Esophagus squamous epithelium (tissue), 4 donors: ENCODE measurements around the gene USP46.

Experiments used
- CTCF ChIP-seq, 6 experiments: fragments of 450-650 bp in 4 of 6; fragments of 200-600 bp in 2 of 6; sonication (generic) in 2 of 6; IDR thresholded peaks; one replicate each; pipeline ENCODE4 v1.5.1; 2016 to 2019; ENCODE audit warnings: antibody characterized with exemption in 6 of 6, mild to moderate bottlenecking in 4 of 6, moderate library complexity in 4 of 6
- POLR2A ChIP-seq, 4 donors: fragments of 450-650 bp; IDR thresholded peaks; one replicate each; pipeline ENCODE4 v1.6.1; 2017; ENCODE audit warnings: antibody characterized with exemption in 4 of 4, mild to moderate bottlenecking in 4 of 4, moderate library complexity in 3 of 4

GRCh38 chr4:52575406-52575805 lies 83.7 kb downstream of the USP46 start:
- TF ChIP-seq CTCF (IDR thresholded peaks at IDR 0.05): no peak
- no peak for TF ChIP-seq POLR2A (IDR thresholded peaks at IDR 0.05)
